Uterus (tissue), 4 donors: ENCODE data around the gene GIGYF2. TPM values are rescaled to one million over a fixed set of nuclear protein-coding genes. Genes with fewer than 3 reads are reported as not detected.

ENCODE experiments used
- DNase-seq, 2 donors: peaks; one replicate each; pipeline ENCODE4 v3.0.0-alpha.2; 2019 to 2020
- H3K27ac ChIP-seq, 2 donors: fragments of 200-600 bp; sonication (generic); 1 replicate in 1 of 2; 2 replicates in 1 of 2; pipeline ENCODE4 v1.5.1; 2016 to 2018
- H3K27me3 ChIP-seq, 2 donors: fragments of 200-600 bp; sonication (generic); one replicate each; pipeline ENCODE4 v1.5.1; 2018 to 2019; ENCODE audit warnings: control low read depth in 1 of 2
- H3K36me3 ChIP-seq, 2 donors: fragments of 200-600 bp; sonication (generic); one replicate each; pipeline ENCODE4 v1.5.1; 2019; ENCODE audit warnings: control low read depth in 1 of 2
- H3K4me1 ChIP-seq, 2 donors: fragments of 200-600 bp; sonication (generic); one replicate each; pipeline ENCODE4 v1.5.1; 2018 to 2019; ENCODE audit warnings: control low read depth in 1 of 2
- H3K4me3 ChIP-seq, 2 donors: fragments of 200-600 bp; sonication (generic); 1 replicate in 1 of 2; 2 replicates in 1 of 2; pipeline ENCODE4 v1.5.1; 2018 to 2019; ENCODE audit warnings: mild to moderate bottlenecking in 1 of 2
- H3K9me3 ChIP-seq, 2 donors: fragments of 200-600 bp; sonication (generic); one replicate each; pipeline ENCODE4 v1.5.1; 2019; ENCODE audit warnings: control low read depth in 1 of 2
- CTCF ChIP-seq, 4 experiments: fragments of 200-600 bp in 2 of 4; fragments of 450-650 bp in 2 of 4; sonication (generic) in 2 of 4; IDR thresholded peaks; one replicate each; pipeline ENCODE4 v1.5.1; 2016 to 2019; ENCODE audit warnings: antibody characterized with exemption in 4 of 4, mild to moderate bottlenecking in 2 of 4, moderate library complexity in 1 of 4
- POLR2A ChIP-seq, 2 donors: fragments of 450-650 bp; IDR thresholded peaks; one replicate each; pipeline ENCODE4 v1.6.1; 2016; ENCODE audit warnings: antibody characterized with exemption in 2 of 2, mild to moderate bottlenecking in 1 of 2, moderate library complexity in 1 of 2
- intact Hi-C: fragments of 100-400 bp; cut with DNase I; formaldehyde crosslinking; loops from one replicate; pipeline ENCODE4 v1.15.1; 2023; ENCODE audit warnings: low total_unique reads
- total RNA-seq, 4 donors: library from RNA; depleted of rRNA in 3 of 4; stranded (reverse); fragments of >200 nt in 3 of 4; gene quantifications; one replicate each; pipeline versions ENCODE4 v1.1.0 to v1.2.4, GENCODE V29; 2014 to 2023
- donor health status: DM: yes; HTN: yes; CAD: no.

Gene GIGYF2
- total RNA-seq, 4 donors from 2014 or later = 16.5 to 125 (median 97.3) TPM

- no peak overlapping the region for H3K27ac ChIP-seq
- intact Hi-C loops = no loop called here
- H3K4me3 ChIP-seq = no peak overlapping the region
- peaks cover 0 to 6% of the 10 kb centered on the region in 2 donors for H3K27me3 ChIP-seq
- H3K4me1 ChIP-seq = peaks cover 0 to 7% of the 10 kb centered on the region in 2 donors
- no peaks in the 10 kb centered on the region for H3K36me3 ChIP-seq
- no peak for DNase-seq
- H3K9me3 ChIP-seq = no peaks in the 10 kb centered on the region
- TF ChIP-seq POLR2A (IDR thresholded peaks at IDR 0.05) = no peak
- no peak for TF ChIP-seq CTCF (IDR thresholded peaks at IDR 0.05)
Measured at GRCh38 chr2:232871418-232871834, 174.3 kb downstream of the GIGYF2 start.

- Histone ChIP-seq H3K27me3 (peaks cover 0 to 6% of the 10 kb centered on the region in 2 donors), H3K27ac (no peak overlapping the region), H3K4me3 (no peak overlapping the region), H3K9me3 (no peaks in the 10 kb centered on the region), H3K36me3 (no peaks in the 10 kb centered on the region), H3K4me1 (peaks cover 0 to 7% of the 10 kb centered on the region in 2 donors)
- no peak for DNase-seq
- intact Hi-C loops = no loop called here
- TF ChIP-seq POLR2A (IDR thresholded peaks at IDR 0.05) (no peak), CTCF (IDR thresholded peaks at IDR 0.05) (no peak)
Measured at GRCh38 chr2:232871835-232872736, 175.0 kb downstream of the GIGYF2 start.

- H3K36me3 ChIP-seq = no peaks in the 10 kb centered on the region
- no peak overlapping the region for H3K4me3 ChIP-seq
- H3K27ac ChIP-seq = no peak overlapping the region
- H3K27me3 ChIP-seq = peaks cover 0 to 6% of the 10 kb centered on the region in 2 donors
- TF ChIP-seq CTCF (IDR thresholded peaks at IDR 0.05) (no peak), POLR2A (IDR thresholded peaks at IDR 0.05) (no peak)
- H3K4me1 ChIP-seq = peaks cover 0 to 7% of the 10 kb centered on the region in 2 donors
- no peaks in the 10 kb centered on the region for H3K9me3 ChIP-seq
- no peak for DNase-seq
- intact Hi-C loops = no loop called here
Measured at GRCh38 chr2:232872826-232873225, 175.7 kb downstream of the GIGYF2 start.

DNA sequence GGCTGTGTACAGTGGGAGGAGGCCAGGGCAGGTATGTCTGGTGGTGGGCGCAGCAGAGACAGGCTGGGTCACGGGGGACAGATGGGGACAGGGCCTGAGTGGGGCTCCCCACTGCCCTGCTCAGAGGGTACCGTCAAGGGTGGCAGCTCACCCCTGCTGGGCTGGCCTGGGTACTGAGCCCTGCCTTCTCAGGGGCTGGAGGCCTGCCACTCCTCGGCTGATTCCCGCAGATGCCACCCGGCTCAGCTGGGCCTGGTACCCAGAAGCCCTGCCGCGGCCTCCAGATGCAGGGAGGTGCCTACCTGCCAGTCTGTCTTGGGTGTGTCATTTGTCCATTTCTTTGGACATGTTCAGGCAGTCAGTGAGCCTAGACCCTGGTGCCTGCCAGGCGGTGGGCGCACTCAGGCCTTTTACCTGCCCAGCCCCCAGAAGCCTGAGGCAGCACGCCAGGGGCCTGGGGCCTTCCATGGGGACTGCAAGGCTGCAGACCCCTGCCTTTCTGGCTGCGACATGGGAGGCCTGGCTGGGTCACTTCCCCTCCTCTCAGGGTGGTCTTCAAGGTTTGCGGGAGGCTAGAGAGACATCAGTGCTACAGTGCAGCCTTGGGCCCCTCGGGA, 176.3 kb downstream of the GIGYF2 start:
- Histone ChIP-seq H3K4me3 (no peak overlapping the region), H3K36me3 (no peaks in the 10 kb centered on the region), H3K4me1 (peaks cover 0 to 7% of the 10 kb centered on the region in 2 donors), H3K9me3 (no peaks in the 10 kb centered on the region), H3K27ac (no peak overlapping the region), H3K27me3 (peaks cover 0 to 6% of the 10 kb centered on the region in 2 donors)
- no peak for DNase-seq
- TF ChIP-seq CTCF (IDR thresholded peaks at IDR 0.05) (no peak), POLR2A (IDR thresholded peaks at IDR 0.05) (no peak)
- intact Hi-C loops = no loop called here
